Measurements from ENCODE around the gene RNF2.
"Not testable (repeated sequence)": the region's sequence is repeated elsewhere in the genome, so short reads cannot be mapped to it uniquely, and the experiment has no call there.

The RNF2 gene

DNA sequence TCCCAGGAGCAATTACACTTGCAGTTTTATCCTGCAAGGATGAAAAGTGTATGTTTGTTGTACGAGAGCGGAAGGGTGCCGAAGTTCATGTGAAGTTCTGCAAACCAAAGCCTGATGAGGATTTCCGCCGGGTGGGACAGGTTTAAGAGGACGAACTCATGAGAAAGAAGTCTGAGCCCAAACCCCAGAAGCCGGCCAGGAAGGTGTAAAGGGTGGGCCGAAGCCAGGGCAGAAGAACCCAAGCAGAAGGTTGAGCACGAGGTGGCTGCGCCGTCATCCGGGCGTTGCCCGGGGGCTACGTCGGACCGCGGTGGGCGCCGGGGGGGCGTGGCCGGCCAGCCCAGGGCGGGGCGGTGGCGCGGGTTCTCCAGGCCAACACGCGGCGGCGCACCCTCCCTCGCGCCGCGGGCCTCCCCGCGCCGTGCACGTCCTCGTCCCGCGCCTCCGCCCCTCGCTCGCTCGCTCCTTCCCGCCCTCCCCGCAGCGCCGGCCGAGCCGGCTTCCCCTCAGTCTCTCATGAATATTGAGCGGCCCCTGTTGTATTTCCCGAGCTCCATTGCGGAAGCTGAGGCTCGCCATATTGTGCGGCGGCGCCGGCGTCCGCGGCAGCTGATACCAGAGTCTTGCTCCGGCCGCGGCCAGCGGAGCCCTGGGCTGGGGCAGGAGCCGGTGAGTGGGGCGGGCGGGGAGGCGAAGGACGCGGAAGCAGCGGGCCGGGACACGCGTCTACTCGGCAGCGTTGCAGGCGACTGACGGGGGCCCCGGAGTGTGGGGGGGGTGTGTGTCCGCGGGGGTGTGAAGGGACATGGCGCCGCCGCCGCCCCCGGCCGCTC lies at the start of gene RNF2:
Gene RNF2, plus strand, starts transcription at position 578 of the 833 bp plus-strand sequence. CDS start 41,996 bp downstream, outside the sequence.
- DNase-seq (ENCODE audit: low read depth in 3 of 3): peak; percentile 49 to 75 (median 62)

DNA sequence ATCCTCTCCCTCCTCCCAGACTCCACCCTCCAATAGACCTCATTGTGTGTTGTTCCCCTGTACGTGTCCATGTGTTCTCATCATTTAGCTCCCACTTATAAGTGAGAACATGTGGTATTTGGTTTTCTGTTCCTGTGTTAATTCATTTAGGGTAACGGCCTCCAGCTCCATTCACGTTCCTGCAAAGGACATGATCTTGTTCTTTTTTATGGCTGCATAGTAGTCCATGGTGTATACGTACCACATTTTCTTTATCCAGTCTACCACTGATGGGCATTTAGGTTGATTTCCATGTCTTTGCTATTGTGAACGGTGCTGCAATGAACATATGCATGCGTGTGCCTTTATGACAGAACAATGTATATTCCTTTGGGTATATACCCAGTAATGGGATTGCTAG lies 45.4 kb upstream of the RNF2 start:
- DNase-seq (ENCODE audit: low read depth in 3 of 3): not testable (repeated sequence)

DNA sequence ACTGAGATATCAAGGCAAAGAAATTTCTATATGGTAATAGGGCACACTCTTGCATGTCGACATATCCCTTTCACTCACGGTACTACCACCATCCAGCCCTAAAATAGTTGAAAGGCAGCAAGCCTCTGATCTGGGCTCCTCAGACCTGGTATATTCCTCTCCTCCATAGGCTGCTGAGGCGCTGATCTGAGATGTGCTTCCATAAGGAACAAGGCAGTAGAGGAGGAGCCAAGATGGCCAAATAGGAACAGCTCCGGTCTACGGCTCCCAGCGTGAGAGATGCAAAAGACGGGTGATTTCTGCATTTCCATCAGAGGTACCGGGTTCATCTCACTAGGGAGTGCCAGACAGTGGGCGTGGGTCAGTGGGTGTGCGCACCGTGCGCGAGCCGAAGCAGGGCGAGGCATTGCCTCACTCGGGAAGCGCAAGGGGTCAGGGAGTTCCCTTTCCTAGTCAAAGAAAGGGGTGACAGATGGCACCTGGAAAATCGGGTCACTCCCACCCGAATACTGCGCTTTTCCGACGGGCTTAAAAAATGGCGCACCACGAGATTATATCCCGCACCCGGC lies 44.0 kb upstream of the RNF2 start:
- DNase-seq (ENCODE audit: low read depth in 3 of 3): not testable (repeated sequence)

DNA sequence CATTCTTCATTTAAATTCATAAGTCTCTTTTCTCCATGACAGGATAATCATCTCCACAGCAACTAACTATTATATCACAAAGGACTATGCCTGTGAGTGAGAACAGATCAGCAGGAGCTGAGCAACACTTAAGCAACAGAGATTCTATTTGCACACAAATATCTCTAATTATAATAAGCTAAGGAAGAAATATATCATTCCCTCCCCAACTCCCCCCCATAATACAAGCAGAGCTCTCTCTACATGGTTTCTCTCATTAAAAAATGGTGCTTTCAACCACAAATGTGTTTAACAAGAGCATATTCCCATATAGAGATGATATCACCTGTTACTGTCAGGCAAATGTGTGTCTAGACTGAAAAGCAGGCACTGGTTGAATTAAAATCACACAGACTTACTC lies 36.5 kb upstream of the RNF2 start:
- no peak for DNase-seq (ENCODE audit: low read depth in 3 of 3)

DNA sequence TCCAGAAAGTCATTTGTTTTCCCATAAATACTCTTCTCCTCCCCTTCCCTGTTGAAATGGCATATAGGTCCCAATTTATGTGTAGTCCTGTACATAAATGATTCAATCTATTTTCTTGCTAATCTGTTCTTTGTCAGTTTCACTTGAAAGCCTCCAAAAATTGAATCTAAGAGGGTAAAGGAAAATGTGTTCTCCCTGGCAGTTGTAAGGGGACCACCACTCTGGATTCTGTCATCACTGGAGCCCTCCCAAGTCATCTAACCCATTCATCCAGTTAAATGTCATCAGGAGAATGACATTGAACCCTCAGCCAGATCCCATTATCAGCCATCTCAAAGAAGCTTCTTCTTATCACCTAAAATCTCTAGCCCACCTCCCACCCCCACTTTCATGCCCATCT lies 35.0 kb upstream of the RNF2 start:
- DNase-seq (ENCODE audit: low read depth in 3 of 3): no peak

DNA sequence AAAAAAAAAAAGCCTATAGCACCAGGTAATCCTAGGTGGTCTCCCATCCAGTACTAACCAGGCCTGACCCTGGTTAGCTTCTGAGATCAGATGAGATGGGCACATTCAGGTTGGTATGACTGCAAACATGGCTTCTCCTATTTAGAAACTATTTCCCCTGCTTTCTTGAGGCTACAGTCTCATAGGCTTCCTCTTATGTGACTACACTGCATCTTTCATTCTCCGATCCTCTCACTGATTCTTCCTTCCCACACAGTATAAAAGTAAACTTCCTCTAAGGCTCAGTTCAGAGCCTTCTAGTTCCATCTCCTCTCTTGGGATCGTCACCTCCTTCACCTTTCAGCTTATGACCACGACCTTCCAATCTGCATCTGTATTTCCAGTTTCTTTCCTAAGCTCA lies 30.4 kb upstream of the RNF2 start:
- no peak for DNase-seq (ENCODE audit: low read depth in 3 of 3)

DNA sequence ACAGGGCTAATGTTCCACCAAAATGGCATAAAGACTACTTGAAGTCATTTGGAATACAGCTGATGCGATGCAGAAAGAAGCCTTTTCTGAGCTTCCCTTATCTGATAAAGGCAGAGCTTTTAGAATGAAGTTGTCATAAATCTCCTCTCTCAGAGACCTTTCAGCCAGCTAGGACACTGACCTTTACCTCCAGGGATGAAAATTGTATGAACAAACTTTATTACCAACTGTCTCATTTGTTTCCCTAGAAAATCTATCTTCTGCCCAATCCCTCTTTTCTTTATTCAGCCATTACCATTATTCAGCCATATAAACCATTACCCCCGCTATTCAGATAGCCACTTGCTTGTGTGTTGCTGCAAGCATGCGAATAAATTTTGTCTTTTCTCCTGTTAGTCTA lies 29.7 kb upstream of the RNF2 start:
- DNase-seq (ENCODE audit: low read depth in 3 of 3): no peak

DNA sequence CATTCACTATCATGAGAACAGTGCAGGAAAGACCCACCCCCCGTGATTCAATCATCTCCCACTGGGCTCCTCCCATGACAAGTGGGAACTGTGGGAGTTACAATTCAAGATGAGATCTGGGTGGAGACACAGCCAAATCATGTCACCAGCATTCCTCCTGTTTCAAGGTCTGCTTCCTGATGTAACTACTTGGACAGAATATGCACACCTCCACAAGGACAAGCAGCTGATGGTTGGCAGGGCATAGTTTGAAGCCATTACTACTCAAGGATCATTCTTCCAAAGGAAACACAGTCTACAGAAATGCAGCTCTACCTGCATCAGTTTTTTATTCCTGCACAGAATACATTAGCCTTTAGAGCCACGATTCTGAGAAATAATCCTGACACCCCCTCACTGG lies 28.5 kb upstream of the RNF2 start:
- DNase-seq (ENCODE audit: low read depth in 3 of 3): no peak

DNA sequence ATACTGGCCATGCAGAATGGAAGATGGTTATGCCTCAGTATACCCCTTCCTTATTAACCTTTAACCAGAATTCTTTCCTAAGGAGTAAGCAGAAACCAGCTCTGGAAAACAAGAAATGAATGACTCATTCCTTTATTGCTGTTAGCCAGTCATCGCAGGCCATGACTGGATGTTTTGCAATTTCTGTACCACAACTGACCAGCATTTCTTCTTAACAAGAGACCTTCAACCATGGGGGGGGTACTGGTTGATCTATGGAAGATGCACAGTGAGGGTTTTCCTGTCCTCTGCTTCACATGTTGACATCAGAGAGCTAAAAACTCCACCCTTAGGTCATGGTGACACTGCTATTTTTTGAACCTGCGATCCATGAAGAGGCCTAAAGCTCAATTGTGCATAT lies 28.0 kb upstream of the RNF2 start:
- no peak for DNase-seq (ENCODE audit: low read depth in 3 of 3)

DNA sequence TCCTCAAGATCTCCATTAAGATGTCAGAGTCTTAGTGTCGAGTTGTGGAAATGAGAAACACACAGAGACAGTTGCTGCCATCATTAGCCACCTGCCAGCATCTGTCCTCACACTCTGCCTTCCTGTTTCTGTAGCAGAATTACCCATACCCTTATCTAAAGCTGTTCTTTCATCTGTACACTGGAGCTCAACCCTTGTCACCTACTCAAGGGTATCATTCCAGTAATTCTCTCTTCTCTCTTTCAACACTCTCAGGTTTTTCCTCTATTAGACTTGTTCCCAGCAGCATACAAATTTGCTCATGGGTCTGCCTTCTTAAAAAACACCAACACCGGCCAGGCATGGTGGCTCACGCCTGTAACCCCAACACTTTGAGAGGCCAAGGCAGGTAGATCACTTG lies 27.4 kb upstream of the RNF2 start:
- no peak for DNase-seq (ENCODE audit: low read depth in 3 of 3)

DNA sequence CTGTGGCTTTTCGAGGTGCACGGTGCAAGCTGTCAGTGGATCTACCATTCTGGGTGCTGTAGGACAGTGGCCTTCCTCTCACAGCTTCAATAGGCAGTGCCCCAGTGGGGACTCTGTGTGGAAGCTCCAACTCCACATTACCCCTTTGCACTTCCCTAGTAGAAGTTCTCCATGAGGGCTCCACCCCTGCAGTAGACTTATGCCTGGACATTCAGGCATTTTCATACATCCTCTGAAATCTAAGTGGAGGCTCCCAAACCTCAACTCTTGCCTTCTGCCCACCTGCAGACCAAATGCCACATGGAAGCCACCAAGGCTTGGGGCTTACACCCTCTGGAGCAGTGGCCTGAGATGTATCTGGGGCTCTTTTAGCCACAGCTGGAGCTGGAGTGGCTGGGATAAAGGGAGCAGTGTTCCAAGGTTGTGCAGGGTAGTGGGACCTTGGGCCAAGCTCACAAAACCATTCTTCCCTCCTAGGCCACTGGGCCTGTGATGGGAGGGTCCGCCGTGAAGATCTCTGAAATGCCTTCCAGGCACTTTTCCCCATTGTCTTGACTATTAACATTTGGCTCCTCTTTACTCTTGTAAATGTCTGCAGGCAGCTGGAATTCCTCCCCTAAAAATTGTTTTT lies 18.0 kb upstream of the RNF2 start:
- DNase-seq (ENCODE audit: low read depth in 3 of 3): no peak

DNA sequence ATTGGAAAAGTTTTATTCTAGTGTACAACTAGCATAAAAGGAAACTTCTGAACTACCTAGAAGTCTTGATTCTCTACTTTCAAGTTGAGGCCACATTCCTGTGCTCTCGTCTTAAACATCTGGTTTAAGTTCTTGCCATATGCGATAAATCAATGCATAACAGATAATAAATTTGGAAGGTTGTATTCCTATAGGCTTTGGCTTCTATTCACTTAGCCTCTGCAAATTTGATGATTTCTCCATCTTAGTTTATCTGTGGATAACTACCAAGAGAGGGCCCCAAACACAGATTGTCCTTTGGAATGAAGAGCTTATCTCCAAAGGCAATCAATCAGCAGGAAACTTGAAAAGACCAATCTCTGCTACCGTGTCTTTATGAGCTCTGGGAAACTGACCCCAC lies 11.7 kb upstream of the RNF2 start:
- no peak for DNase-seq (ENCODE audit: low read depth in 3 of 3)

DNA sequence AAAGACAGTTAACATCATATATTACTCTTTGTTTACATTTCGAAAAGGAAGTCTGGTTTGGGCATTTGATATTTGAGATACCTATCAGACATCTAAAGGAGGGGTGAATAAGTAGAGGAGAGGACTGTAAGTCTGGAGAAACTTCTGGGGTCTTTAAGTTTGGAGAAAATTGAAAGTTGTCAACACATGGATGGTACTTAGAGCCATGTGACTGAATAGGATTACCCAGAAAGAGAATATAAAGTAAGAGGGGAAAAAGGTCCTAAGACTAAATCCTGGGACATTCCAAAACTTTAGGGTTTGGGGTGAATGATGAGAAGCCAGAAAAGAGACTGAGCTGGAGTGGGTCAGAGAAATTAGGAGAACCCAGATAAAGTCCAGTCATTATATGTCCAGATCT lies 10.1 kb upstream of the RNF2 start:
- no peak for DNase-seq (ENCODE audit: low read depth in 3 of 3)

DNA sequence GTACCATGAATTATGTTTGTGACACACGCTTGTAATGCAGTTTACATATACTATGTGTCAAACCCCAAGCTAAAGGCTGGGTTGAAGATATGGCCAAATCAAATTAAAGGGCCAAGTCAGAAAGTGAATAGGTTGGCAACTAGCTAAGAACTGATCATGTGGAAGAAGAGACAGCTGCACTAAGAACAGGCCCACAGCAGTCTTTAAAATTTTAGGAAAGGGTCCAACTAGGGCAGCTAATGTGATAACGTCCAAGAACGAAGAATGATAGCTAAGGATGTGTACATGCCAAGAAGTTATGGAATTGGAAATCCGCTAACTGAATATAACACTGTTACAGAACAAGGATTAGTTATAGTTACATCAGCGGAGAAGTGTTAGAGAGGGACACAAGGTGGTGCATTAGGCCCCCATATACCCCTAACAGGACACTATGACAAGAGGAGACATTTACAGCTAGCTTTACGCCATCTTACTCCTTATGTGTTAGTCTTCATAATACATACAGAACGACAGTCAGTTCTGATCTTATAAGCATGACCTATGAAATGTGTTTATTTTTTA lies 6.5 kb upstream of the RNF2 start:
- DNase-seq (ENCODE audit: low read depth in 3 of 3): no peak

DNA sequence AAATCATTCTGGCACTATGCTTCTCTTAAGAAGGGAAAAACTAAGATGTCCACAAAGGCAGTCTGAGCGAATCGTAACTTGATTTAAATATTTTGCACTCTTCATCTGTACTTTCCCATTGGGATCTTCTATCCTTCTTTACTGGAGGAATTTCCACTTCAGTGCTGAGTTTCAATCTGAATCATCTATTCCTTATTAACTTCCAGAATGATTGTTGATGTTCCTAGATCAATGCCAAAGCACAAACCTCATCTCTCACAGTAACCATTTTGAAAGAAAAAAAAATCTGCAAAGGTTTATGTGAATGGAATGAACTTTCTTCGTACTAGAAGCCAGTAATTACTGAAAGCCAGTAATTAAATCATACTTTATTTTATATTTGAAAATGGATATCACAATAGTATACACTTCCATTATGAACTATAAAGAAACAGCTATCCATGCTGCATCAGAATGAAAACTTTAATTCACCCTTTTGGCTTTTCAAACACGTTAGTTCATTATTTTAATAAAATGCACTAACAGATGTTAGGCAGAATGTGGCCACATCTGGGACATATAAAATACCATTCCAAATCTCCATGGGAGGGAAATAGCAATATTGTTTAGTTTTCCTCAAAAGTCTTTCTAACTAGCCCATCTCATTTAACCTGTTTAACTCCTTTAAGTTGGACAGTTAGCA lies 5.5 kb upstream of the RNF2 start:
- no peak for DNase-seq (ENCODE audit: low read depth in 3 of 3)

DNA sequence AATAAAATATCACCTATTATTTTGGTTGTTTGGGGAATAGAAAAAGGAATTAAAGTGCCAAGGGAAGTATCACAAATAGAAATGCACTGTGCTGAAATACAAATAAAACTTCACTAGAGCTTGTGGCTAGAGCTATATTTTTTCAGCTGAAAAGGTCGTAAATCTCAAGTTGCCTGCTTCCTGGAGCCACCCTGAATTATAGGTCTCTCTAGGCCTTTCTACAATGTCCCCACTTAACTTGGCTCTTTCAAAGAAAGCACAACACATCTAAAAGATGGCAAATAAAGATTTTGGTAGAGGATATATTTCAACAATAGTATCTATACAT lies 5.0 kb upstream of the RNF2 start:
- DNase-seq (ENCODE audit: low read depth in 3 of 3): no peak

DNA sequence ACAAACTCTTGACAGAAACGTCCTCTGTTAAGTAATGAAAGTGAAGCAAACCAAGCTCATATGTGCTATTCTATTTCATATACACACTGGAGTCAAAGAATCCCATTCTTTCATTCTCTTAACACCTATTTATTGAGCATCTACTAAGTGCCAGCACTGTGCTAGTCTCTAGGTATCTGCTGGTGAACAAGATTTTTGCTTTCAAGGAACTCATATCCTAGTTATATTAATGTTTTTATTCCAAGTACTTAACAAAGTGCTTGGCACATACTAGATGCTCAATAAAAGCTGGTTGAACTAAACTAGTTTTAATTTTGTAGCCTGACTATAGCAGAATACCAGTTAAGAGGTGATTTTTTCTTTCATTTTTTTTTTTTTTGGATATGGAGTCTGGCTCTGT lies 3.6 kb upstream of the RNF2 start:
- DNase-seq (ENCODE audit: low read depth in 3 of 3): no peak

DNA sequence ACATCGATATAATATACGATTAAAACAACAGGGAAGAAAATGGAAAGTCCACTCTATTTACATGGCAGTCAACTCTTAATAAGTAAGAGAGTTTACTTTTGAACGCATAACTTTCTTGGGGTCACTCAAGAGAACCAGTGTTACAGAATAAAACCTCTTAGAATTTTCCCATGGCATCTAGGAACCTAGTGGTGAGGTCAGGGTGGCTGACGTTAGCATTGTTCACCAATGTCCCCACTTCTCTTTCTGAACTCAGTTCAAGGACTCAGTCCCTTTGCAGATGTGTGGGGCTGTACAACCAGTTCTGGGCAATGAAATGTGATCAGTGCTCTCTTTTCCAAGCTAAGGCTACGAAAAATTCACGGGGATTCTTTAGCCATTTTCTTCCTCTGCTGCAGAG lies 2.6 kb upstream of the RNF2 start:
- DNase-seq (ENCODE audit: low read depth in 3 of 3): no peak

DNA sequence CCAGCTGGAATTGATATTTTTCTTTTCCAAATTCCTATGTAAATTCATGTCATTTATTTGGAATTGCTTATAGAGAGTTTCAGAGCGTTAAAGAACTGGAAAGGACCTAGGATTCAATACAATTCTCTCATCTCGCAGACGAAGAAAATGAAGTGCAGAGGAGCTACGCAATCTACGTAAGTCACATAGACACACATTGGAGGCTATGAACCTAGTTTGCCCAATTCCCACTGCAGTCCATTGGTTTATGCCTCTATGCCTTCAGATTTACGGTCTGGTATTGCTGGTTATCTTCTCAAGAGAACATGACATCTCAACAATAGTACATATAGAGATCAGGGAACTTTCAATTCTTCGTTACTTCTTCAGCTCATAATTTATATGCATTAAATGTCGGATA lies 971 bp upstream of the RNF2 start:
- DNase-seq (ENCODE audit: low read depth in 3 of 3): no peak

DNA sequence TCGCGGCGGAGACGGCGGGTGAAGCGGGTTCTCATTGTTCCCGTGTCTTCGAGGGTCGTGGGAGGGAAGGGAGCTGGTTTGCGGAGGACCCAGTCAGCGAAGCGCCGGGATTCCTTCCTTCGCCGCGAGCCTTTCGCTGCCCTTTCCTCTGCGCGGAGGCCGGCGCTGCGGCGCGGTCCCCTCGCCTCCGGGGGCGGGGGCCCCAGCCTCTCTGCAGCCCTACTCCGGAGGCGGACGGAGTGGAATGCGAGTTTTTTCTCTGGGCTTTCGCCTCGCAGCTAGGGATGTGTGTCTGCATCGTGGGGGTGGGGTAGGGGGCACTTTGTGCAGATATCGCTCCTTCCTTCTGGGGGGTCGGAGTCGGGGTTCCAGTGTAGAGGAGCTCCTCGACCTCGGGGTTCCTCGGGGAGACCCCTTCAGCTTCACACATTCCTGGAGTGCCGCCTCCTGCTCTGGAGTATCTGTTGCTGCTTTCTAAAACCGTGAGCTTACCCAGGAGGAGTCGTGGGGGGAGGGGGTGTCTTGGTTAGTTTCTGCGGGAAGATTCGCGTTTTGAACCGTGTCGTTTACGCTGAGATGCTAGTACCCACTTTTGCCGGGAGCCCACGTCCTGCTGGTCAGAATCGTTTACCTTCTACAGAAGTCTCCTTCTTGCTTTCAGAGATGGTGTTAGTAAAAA lies 595 bp downstream of the RNF2 start:
- DNase-seq (ENCODE audit: low read depth in 3 of 3): peak in 2 of 3 experiments; percentile 2 to 26

DNA sequence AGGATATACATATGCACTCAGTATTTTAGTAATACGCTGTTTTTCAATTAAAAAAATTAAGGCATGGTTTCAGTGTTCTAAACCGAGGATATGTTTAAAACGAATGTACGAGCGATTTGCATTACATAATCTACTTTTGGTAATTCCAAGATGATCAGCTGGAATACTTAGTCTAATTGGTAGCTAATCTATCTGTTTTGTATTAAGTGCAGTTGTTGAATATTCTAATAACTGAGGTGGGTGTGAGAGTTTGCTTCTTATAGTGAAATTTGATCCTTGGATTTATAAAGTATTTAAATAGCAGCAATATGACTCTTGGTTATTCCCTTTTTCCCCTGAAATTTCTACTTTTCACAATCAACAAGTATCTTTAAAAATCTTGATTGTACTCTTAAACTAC lies 1.3 kb downstream of the RNF2 start:
- no peak for DNase-seq (ENCODE audit: low read depth in 3 of 3)

DNA sequence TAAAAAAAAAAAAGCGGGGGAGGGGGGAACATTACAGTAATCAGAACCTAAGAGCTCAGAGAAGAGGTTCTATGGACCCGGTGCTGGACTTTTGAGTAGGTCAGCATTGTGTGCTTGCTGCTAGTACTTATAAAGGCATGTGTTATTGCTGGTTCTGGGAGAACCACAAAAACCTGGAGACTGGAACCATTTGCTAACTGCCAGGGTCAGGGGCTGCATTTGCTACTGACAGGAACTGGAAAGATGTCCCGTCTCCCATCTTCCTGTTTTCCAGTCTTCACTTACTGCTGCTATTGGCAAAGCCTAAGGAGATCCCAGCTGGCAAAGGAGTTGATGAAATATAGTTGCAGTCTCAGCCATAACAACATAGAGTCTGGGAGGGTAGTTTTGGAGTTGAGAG lies 4.3 kb downstream of the RNF2 start:
- DNase-seq (ENCODE audit: low read depth in 3 of 3): no peak
